C4-2B (cell line): Measurements from ENCODE around the gene ZNF19.

ENCODE experiments used
- CTCF ChIP-seq: fragments of 450-650 bp; conservative IDR thresholded peaks from 2 replicates; pipeline ENCODE4 v1.5.1; 2017; ENCODE audit warnings: mild to moderate bottlenecking
- ZFX ChIP-seq: fragments of 450-650 bp; IDR thresholded peaks from 2 replicates; pipeline ENCODE4 v1.6.1; 2017

GRCh38 chr16:71423865-71424264 lies 65.3 kb downstream of the ZNF19 start:
- TF ChIP-seq CTCF (no peak), ZFX (no peak)
